Endothelial cell of umbilical vein (primary cell): Measurements from ENCODE around the gene IQCH.

Source experiments
- CTCF ChIP-seq, 2 donors: IDR thresholded peaks; 1 replicate in 1 of 2; 2 replicates in 1 of 2; pipeline ENCODE4 v1.5.1; 2011; ENCODE audit warnings: low read length in 2 of 2, mild to moderate bottlenecking in 2 of 2, moderate library complexity in 2 of 2, control low read depth in 1 of 2, inconsistent platforms in 1 of 2, low read depth in 1 of 2; ENCODE audit not compliant: insufficient read depth in 1 of 2; ENCODE audit errors: extremely low read depth in 1 of 2
- EZH2 ChIP-seq: IDR thresholded peaks from 2 replicates; pipeline ENCODE4 v1.6.1; 2012; ENCODE audit warnings: borderline replicate concordance, low read depth, mild to moderate bottlenecking, moderate library complexity, low read length, inconsistent platforms; ENCODE audit not compliant: severe bottlenecking
- JUN ChIP-seq: IDR thresholded peaks from 2 replicates; pipeline ENCODE4 v1.6.1; 2011; ENCODE audit warnings: borderline replicate concordance, low read depth; ENCODE audit not compliant: insufficient read length, insufficient read depth

- TF ChIP-seq CTCF (IDR thresholded peaks at IDR 0.05; ENCODE audit: extremely low read depth in 1 of 2, insufficient read depth in 1 of 2, low read depth in 1 of 2, low read length in 2 of 2), result no peak
- no peak for TF ChIP-seq EZH2
- no peak for TF ChIP-seq JUN
These were observed 87.0 kb downstream of the IQCH start for GRCh38 chr15:67341539-67341938.
